GM19193 (cell line): ENCODE measurements around the gene UCN3.

ENCODE experiments used
- POLR2A ChIP-seq: IDR thresholded peaks from 4 replicates; pipeline ENCODE4 v1.6.1; 2011; ENCODE audit not compliant: insufficient read depth, insufficient read length; ENCODE audit errors: extremely low read depth

UCN3 gene

GRCh38 chr10:5387169-5387568 lies 22.4 kb downstream of the UCN3 start:
- TF ChIP-seq POLR2A = no peak

GRCh38 chr10:5390607-5391205 lies 25.9 kb downstream of the UCN3 start:
- TF ChIP-seq POLR2A = no peak

GRCh38 chr10:5391790-5392189 lies 27.0 kb downstream of the UCN3 start:
- no peak for TF ChIP-seq POLR2A

- no peak for TF ChIP-seq POLR2A
Observed at GRCh38 chr10:5393529-5393928, 28.8 kb downstream of the UCN3 start.

- no peak for TF ChIP-seq POLR2A
Observed at GRCh38 chr10:5395168-5395567, 30.4 kb downstream of the UCN3 start.

GRCh38 chr10:5396556-5397300 lies 32.0 kb downstream of the UCN3 start:
- no peak for TF ChIP-seq POLR2A

- TF ChIP-seq POLR2A = no peak
Observed at GRCh38 chr10:5399332-5399731, 34.6 kb downstream of the UCN3 start.

- TF ChIP-seq POLR2A = no peak
Observed at GRCh38 chr10:5400468-5401240, 35.9 kb downstream of the UCN3 start.

- TF ChIP-seq POLR2A = no peak
Observed at GRCh38 chr10:5402798-5403197, 38.0 kb downstream of the UCN3 start.

- TF ChIP-seq POLR2A = no peak
Observed at GRCh38 chr10:5404208-5405041, 39.7 kb downstream of the UCN3 start, which contains the start of gene TUBAL3. Gene TUBAL3, minus strand, starts transcription at chr10:5404828. Its CDS starts 36 bp downstream, at chr10:5404792.

- no peak for TF ChIP-seq POLR2A
Observed at GRCh38 chr10:5406918-5407317, 42.2 kb downstream of the UCN3 start.

- no peak for TF ChIP-seq POLR2A
Observed at GRCh38 chr10:5411941-5412276, 47.1 kb downstream of the UCN3 start.

GRCh38 chr10:5412277-5412941 lies 47.6 kb downstream of the UCN3 start, which contains the start of gene NET1:
Gene NET1, plus strand, starts transcription at chr10:5412557. Its CDS starts 136 bp downstream, at chr10:5412693.
- peak; percentile 54 for TF ChIP-seq POLR2A
